GM23338 (cell line): ENCODE data around the gene PAPPA2. TPM values are rescaled to one million over a fixed set of nuclear protein-coding genes. Genes with fewer than 3 reads are reported as not detected.
A peak's percentile ranks its signal among the peaks of the same experiment; 100 is the strongest.

Source experiments
- ATAC-seq: fragments of 200-7000 bp; cut with Tn5 transposase; 3 replicates; pipeline ENCODE4 v1.9.1; 2020
- DNase-seq: peaks from one replicate; pipeline ENCODE4 v3.0.0-alpha.2; 2015; ENCODE audit warnings: low spot score
- H2AFZ ChIP-seq: fragments of 200-600 bp; sonication (generic); 2 replicates; pipeline ENCODE4 v1.8.0; 2016; ENCODE audit warnings: antibody characterized with exemption, mild to moderate bottlenecking, moderate library complexity
- H3F3A ChIP-seq: fragments of 200-600 bp; sonication (generic); replicated peaks from 2 replicates; pipeline ENCODE4 v1.8.0; 2017; ENCODE audit warnings: antibody characterized with exemption, mixed run types, low read depth
- H3K27ac ChIP-seq: fragments of 200-600 bp; sonication (generic); 2 replicates; pipeline ENCODE4 v1.6.1; 2016; ENCODE audit warnings: low read depth
- H3K27me3 ChIP-seq: fragments of 200-600 bp; sonication (generic); 2 replicates; pipeline ENCODE4 v1.8.0; 2016; ENCODE audit warnings: mild to moderate bottlenecking, mixed run types, moderate library complexity; ENCODE audit not compliant: insufficient read depth
- H3K36me3 ChIP-seq: fragments of 200-600 bp; sonication (generic); 2 replicates; pipeline ENCODE4 v1.8.0; 2016; ENCODE audit warnings: mild to moderate bottlenecking; ENCODE audit not compliant: insufficient read depth
- H3K4me1 ChIP-seq: fragments of 200-600 bp; sonication (generic); 2 replicates; pipeline ENCODE4 v1.8.0; 2016; ENCODE audit warnings: mild to moderate bottlenecking, moderate library complexity; ENCODE audit not compliant: insufficient read depth
- H3K4me2 ChIP-seq: fragments of 200-600 bp; sonication (generic); 2 replicates; pipeline ENCODE4 v1.7.1; 2017; ENCODE audit warnings: mixed run types
- H3K4me3 ChIP-seq: fragments of 200-600 bp; sonication (generic); 2 replicates; pipeline ENCODE4 v1.6.1; 2016; ENCODE audit warnings: mixed run types
- H3K79me2 ChIP-seq: fragments of 200-600 bp; sonication (generic); replicated peaks from 2 replicates; pipeline ENCODE4 v1.8.0; 2017; ENCODE audit warnings: mild to moderate bottlenecking; ENCODE audit not compliant: insufficient read depth
- H3K9me2 ChIP-seq: fragments of 200-600 bp; sonication (generic); 2 replicates; pipeline ENCODE4 v1.8.0; 2017; ENCODE audit not compliant: insufficient read depth
- H4K20me1 ChIP-seq: fragments of 200-600 bp; sonication (generic); replicated peaks from 2 replicates; pipeline ENCODE4 v1.8.0; 2017; ENCODE audit warnings: mild to moderate bottlenecking; ENCODE audit not compliant: insufficient read depth
- H3K27ac Mint-ChIP-seq: 2 replicates; pipeline ENCODE4 v1.8.0; 2020; ENCODE audit warnings: inconsistent platforms, mild to moderate bottlenecking, moderate library complexity, mixed read lengths
- H3K27me3 Mint-ChIP-seq: 3 replicates; pipeline ENCODE4 v1.8.0; 2022; ENCODE audit warnings: low read depth, mild to moderate bottlenecking, moderate library complexity, mixed read lengths, inconsistent platforms; ENCODE audit not compliant: insufficient read depth, poor library complexity
- H3K36me3 Mint-ChIP-seq: 3 replicates; pipeline ENCODE4 v1.8.0; 2021; ENCODE audit warnings: low read depth, mild to moderate bottlenecking, inconsistent platforms, moderate library complexity, mixed read lengths
- H3K4me1 Mint-ChIP-seq: 3 replicates; pipeline ENCODE4 v1.8.0; 2020; ENCODE audit warnings: mild to moderate bottlenecking, inconsistent platforms, mixed read lengths
- H3K4me3 Mint-ChIP-seq: 3 replicates; pipeline ENCODE4 v1.8.0; 2021; ENCODE audit warnings: moderate library complexity, mild to moderate bottlenecking, inconsistent platforms, mixed read lengths
- H3K9me3 Mint-ChIP-seq: 3 replicates; pipeline ENCODE4 v1.8.0; 2020; ENCODE audit warnings: moderate library complexity, mild to moderate bottlenecking, inconsistent platforms, mixed read lengths
- CREB1 ChIP-seq: fragments of 250-450 bp; sonication (Bioruptor Pico); IDR thresholded peaks from 2 replicates; pipeline ENCODE4 v1.5.0; 2020; ENCODE audit warnings: low read depth, mild to moderate bottlenecking, moderate library complexity
- ETS1 ChIP-seq: IDR thresholded peaks from 2 replicates; pipeline ENCODE4 v1.6.1; 2016; ENCODE audit warnings: antibody characterized with exemption
- EZH2 ChIP-seq: fragments of 200-600 bp; sonication (generic); IDR thresholded peaks from one replicate; pipeline ENCODE4 v1.8.0; 2017; ENCODE audit warnings: antibody characterized with exemption, mild to moderate bottlenecking, low read depth; ENCODE audit not compliant: unreplicated experiment
- EZH2phosphoT487 ChIP-seq: fragments of 200-600 bp; sonication (generic); IDR thresholded peaks from one replicate; pipeline ENCODE4 v1.8.1; 2018; ENCODE audit warnings: antibody characterized with exemption; ENCODE audit not compliant: unreplicated experiment
- JUNB ChIP-seq: IDR thresholded peaks from one replicate; pipeline ENCODE4 v1.6.1; 2016; ENCODE audit warnings: antibody characterized with exemption; ENCODE audit not compliant: unreplicated experiment
- NANOG ChIP-seq: IDR thresholded peaks from 2 replicates; pipeline ENCODE4 v1.6.1; 2016; ENCODE audit warnings: antibody characterized with exemption, borderline replicate concordance
- POLR2AphosphoS5 ChIP-seq: IDR thresholded peaks from 2 replicates; pipeline ENCODE4 v1.6.1; 2016; ENCODE audit warnings: antibody characterized with exemption, low read depth
- REST ChIP-seq: IDR thresholded peaks from one replicate; pipeline ENCODE4 v1.6.1; 2018; ENCODE audit warnings: antibody characterized with exemption; ENCODE audit not compliant: unreplicated experiment
- STAT1 ChIP-seq: IDR thresholded peaks from one replicate; pipeline ENCODE4 v1.6.1; 2016; ENCODE audit warnings: antibody characterized with exemption; ENCODE audit not compliant: unreplicated experiment
- ZNF114 ChIP-seq: fragments of 250-450 bp; sonication (Bioruptor Pico); IDR thresholded peaks from 2 replicates; pipeline ENCODE4 v1.5.0; 2020; ENCODE audit warnings: mild to moderate bottlenecking, moderate library complexity
- ZNF331 ChIP-seq: fragments of 250-450 bp; sonication (Bioruptor Pico); IDR thresholded peaks from 2 replicates; pipeline ENCODE4 v1.5.0; 2020; ENCODE audit warnings: low read depth, mild to moderate bottlenecking, moderate library complexity
- long read RNA-seq: library from polyadenylated mRNA; unstranded; transcript quantifications from one replicate; pipeline ENCODE4 v2.0.0, GENCODE V29; 2020; ENCODE audit not compliant: unreplicated experiment
- polyA plus RNA-seq: library from polyadenylated mRNA; unstranded; fragments of >200 nt; fragmentation: Nextera tagmentation; extraction: Ambion mirVana; gene quantifications from 2 replicates; pipeline ENCODE4 v1.2.1, GENCODE V29; 2016
- total RNA-seq: library from RNA; depleted of rRNA; stranded (reverse); fragments of >200 nt; shearing (Covaris generic); gene quantifications from 2 replicates; pipeline ENCODE4 v1.2.3, GENCODE V29; 2014; rRNA removed
- TF ChIP-seq, protein P1 (sequence below): fragments of 250-450 bp; sonication (Bioruptor Pico); IDR thresholded peaks from 2 replicates; pipeline ENCODE4 v1.5.0; 2020; ENCODE audit warnings: mild to moderate bottlenecking, moderate library complexity
- TF ChIP-seq, protein P2 (sequence below), 2 experiments: fragments of 200-600 bp in 1 of 2; sonication (generic) in 1 of 2; conservative IDR thresholded peaks; 2 replicates each; pipeline versions ENCODE4 v1.5.1 to v1.6.1; 2016 to 2017; ENCODE audit warnings: antibody characterized with exemption in 2 of 2, low read depth in 2 of 2, mild to moderate bottlenecking in 2 of 2, moderate library complexity in 1 of 2

Gene PAPPA2
- total RNA-seq (0.66 and 1.4 TPM in 2 replicates), polyA plus RNA-seq (1.3 and 1.7 TPM in 2 replicates)
- long read RNA-seq = 0 reads

DNA sequence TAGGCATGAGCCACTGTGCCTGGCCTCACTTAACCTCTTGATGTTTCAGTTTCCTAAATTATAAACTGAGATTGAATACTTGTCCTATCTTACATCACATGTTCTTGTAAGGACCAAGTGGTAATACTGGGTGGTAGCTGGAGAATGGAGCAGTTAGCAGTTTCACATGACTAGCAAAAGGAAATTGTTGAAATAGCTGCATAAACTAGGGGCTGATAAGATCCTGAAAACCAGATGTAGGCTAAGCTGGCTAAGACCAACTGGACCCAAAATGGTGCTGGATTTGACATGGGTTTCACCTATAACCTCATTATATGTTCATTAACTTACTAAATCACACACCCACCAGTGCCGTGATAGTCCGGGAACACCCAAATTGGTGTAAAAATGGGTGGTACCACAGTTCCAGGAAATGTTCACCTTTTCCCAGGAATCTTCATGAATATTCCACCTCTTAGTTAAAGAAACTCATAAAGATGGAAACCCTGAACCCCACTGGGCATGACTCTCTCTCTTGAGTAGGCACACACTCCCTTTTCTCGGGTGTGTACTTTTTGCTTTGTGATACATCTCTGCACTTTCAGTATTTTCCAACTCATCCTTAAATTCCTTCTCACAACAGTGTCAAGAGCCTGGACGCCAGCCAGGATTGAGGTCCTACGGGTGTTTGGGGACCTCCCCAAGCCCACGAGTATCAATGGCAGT, at the start of gene PAPPA2:
TSS of gene PAPPA2 (plus strand) at position 502 of the 705 bp plus-strand sequence. CDS start 93,148 bp downstream, outside the sequence.
- H3K4me3 ChIP-seq = no peak within 1 kb of the TSS
- H3K4me1 Mint-ChIP-seq = peaks cover 5% of the 10 kb centered on the region; the same call in 2 of the 3 replicates
- H3F3A ChIP-seq = no peaks in the 10 kb centered on the region
- peaks cover 7% of the 10 kb centered on the region; the same call in 1 of the 2 replicates for H3K4me1 ChIP-seq
- peak within 1 kb of the TSS; percentile 58; the same call in 1 of the 2 replicates for H3K27ac Mint-ChIP-seq
- H3K36me3 Mint-ChIP-seq = no peaks in the 10 kb centered on the region
- no peak for TF ChIP-seq ZNF114
- TF ChIP-seq NANOG = no peak
- TF ChIP-seq EZH2 = no peak
- no peak for TF ChIP-seq REST
- TF ChIP-seq ZNF331 (CRISPR knock-in tag) = no peak
- no peak for TF ChIP-seq ETS1
- TF ChIP-seq CREB1 (CRISPR knock-in tag) = no peak
- no peak for TF ChIP-seq POLR2AphosphoS5
- no peak for TF ChIP-seq EZH2phosphoT487
- TF ChIP-seq, protein P1, sequence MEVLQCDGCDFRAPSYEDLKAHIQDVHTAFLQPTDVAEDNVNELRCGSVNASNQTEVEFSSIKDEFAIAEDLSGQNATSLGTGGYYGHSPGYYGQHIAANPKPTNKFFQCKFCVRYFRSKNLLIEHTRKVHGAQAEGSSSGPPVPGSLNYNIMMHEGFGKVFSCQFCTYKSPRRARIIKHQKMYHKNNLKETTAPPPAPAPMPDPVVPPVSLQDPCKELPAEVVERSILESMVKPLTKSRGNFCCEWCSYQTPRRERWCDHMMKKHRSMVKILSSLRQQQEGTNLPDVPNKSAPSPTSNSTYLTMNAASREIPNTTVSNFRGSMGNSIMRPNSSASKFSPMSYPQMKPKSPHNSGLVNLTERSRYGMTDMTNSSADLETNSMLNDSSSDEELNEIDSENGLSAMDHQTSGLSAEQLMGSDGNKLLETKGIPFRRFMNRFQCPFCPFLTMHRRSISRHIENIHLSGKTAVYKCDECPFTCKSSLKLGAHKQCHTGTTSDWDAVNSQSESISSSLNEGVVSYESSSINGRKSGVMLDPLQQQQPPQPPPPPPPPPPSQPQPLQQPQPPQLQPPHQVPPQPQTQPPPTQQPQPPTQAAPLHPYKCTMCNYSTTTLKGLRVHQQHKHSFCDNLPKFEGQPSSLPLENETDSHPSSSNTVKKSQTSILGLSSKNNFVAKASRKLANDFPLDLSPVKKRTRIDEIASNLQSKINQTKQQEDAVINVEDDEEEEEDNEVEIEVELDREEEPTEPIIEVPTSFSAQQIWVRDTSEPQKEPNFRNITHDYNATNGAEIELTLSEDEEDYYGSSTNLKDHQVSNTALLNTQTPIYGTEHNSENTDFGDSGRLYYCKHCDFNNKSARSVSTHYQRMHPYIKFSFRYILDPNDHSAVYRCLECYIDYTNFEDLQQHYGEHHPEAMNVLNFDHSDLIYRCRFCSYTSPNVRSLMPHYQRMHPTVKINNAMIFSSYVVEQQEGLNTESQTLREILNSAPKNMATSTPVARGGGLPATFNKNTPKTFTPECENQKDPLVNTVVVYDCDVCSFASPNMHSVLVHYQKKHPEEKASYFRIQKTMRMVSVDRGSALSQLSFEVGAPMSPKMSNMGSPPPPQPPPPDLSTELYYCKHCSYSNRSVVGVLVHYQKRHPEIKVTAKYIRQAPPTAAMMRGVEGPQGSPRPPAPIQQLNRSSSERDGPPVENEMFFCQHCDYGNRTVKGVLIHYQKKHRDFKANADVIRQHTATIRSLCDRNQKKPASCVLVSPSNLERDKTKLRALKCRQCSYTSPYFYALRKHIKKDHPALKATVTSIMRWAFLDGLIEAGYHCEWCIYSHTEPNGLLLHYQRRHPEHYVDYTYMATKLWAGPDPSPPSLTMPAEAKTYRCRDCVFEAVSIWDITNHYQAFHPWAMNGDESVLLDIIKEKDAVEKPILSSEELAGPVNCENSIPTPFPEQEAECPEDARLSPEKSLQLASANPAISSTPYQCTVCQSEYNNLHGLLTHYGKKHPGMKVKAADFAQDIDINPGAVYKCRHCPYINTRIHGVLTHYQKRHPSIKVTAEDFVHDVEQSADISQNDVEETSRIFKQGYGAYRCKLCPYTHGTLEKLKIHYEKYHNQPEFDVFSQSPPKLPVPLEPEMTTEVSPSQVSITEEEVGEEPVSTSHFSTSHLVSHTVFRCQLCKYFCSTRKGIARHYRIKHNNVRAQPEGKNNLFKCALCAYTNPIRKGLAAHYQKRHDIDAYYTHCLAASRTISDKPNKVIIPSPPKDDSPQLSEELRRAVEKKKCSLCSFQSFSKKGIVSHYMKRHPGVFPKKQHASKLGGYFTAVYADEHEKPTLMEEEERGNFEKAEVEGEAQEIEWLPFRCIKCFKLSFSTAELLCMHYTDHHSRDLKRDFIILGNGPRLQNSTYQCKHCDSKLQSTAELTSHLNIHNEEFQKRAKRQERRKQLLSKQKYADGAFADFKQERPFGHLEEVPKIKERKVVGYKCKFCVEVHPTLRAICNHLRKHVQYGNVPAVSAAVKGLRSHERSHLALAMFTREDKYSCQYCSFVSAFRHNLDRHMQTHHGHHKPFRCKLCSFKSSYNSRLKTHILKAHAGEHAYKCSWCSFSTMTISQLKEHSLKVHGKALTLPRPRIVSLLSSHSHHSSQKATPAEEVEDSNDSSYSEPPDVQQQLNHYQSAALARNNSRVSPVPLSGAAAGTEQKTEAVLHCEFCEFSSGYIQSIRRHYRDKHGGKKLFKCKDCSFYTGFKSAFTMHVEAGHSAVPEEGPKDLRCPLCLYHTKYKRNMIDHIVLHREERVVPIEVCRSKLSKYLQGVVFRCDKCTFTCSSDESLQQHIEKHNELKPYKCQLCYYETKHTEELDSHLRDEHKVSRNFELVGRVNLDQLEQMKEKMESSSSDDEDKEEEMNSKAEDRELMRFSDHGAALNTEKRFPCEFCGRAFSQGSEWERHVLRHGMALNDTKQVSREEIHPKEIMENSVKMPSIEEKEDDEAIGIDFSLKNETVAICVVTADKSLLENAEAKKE (CRISPR knock-in tag) = no peak
- no peak for TF ChIP-seq JUNB
- TF ChIP-seq STAT1 = no peak
- TF ChIP-seq, protein P2, sequence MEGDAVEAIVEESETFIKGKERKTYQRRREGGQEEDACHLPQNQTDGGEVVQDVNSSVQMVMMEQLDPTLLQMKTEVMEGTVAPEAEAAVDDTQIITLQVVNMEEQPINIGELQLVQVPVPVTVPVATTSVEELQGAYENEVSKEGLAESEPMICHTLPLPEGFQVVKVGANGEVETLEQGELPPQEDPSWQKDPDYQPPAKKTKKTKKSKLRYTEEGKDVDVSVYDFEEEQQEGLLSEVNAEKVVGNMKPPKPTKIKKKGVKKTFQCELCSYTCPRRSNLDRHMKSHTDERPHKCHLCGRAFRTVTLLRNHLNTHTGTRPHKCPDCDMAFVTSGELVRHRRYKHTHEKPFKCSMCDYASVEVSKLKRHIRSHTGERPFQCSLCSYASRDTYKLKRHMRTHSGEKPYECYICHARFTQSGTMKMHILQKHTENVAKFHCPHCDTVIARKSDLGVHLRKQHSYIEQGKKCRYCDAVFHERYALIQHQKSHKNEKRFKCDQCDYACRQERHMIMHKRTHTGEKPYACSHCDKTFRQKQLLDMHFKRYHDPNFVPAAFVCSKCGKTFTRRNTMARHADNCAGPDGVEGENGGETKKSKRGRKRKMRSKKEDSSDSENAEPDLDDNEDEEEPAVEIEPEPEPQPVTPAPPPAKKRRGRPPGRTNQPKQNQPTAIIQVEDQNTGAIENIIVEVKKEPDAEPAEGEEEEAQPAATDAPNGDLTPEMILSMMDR (conservative IDR thresholded peaks at IDR 0.05; ENCODE audit: low read depth in 2 of 2) = no peak
- ATAC-seq = no peak
- no peak within 1 kb of the TSS for H3K27ac ChIP-seq
- no peaks in the 10 kb centered on the region for H4K20me1 ChIP-seq
- DNase-seq = peak; percentile 18
- 0 out of 2 replicates have a peak, but pooled peaks cover 4% of the 10 kb centered on the region for H3K9me2 ChIP-seq
- no peaks in the 10 kb centered on the region for H3K36me3 ChIP-seq
- peaks cover 2% of the 10 kb centered on the region for H3K9me3 Mint-ChIP-seq
- no peaks in the 10 kb centered on the region for H3K27me3 Mint-ChIP-seq
- H2AFZ ChIP-seq = peak within 1 kb of the TSS; percentile 67; the same call in 1 of the 2 replicates
- peak within 1 kb of the TSS; percentile 52; the same call in 1 of the 2 replicates for H3K4me2 ChIP-seq
- no peaks in the 10 kb centered on the region for H3K79me2 ChIP-seq
- no peaks in the 10 kb centered on the region for H3K27me3 ChIP-seq
- H3K4me3 Mint-ChIP-seq = no peak within 1 kb of the TSS
